A673 (cell line): Measurements from ENCODE around the gene LATS2.

Experiments used
- EZH2 ChIP-seq: fragments of 200-600 bp; sonication (generic); IDR thresholded peaks from 2 replicates; pipeline ENCODE4 v1.6.1; 2017; ENCODE audit warnings: borderline replicate concordance, low read depth, mild to moderate bottlenecking, mixed read lengths, antibody characterized with exemption, low read length; ENCODE audit not compliant: poor library complexity, severe bottlenecking
- TF ChIP-seq, protein P1 (sequence below): fragments of 300-800, 200-600 bp; sonication (generic); conservative IDR thresholded peaks from 2 replicates; pipeline ENCODE4 v1.5.1; 2017; ENCODE audit warnings: low read depth, mild to moderate bottlenecking, antibody characterized with exemption, low read length, moderate library complexity, mixed read lengths

DNA sequence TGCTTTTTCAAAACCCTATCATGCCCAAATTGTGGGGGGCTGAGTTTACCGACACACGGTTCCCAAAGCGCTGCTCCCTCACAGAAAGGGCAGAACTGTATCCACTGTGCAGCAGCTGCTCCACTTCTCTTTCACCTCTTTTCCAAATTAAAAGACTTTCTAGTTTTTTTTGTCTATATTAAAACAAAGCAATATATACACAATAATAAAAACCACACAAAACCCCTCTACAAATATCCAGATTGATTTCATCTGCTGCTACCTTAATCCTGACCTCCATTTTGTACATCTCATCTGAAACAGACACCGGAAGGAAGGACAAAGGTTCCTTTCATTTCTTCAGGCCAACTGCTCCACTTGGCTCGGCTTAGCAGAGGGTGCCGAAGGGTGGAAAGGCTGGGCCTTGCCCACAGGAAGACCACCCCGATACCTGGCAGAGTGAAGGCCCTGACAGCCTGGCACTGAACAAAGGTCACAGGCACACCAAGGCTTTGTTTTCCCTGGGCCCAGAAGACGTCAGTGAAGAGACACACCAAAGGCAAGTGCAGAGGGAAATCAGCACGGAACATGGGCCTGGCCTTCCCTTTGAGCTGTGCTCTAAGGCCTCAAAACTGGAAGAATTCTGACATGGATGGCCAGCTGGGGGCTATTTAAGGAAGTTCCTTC, 71.6 kb downstream of the LATS2 start:
- TF ChIP-seq EZH2 = no peak
- TF ChIP-seq, protein P1, sequence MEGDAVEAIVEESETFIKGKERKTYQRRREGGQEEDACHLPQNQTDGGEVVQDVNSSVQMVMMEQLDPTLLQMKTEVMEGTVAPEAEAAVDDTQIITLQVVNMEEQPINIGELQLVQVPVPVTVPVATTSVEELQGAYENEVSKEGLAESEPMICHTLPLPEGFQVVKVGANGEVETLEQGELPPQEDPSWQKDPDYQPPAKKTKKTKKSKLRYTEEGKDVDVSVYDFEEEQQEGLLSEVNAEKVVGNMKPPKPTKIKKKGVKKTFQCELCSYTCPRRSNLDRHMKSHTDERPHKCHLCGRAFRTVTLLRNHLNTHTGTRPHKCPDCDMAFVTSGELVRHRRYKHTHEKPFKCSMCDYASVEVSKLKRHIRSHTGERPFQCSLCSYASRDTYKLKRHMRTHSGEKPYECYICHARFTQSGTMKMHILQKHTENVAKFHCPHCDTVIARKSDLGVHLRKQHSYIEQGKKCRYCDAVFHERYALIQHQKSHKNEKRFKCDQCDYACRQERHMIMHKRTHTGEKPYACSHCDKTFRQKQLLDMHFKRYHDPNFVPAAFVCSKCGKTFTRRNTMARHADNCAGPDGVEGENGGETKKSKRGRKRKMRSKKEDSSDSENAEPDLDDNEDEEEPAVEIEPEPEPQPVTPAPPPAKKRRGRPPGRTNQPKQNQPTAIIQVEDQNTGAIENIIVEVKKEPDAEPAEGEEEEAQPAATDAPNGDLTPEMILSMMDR = no peak
